ENCODE data around the gene TUBB4B. TPM values are rescaled to one million over a fixed set of nuclear protein-coding genes. Genes with fewer than 3 reads are reported as not detected.
A peak's percentile ranks its signal among the peaks of the same experiment; 100 is the strongest.

The TUBB4B gene
- polyA plus RNA-seq, 1 experiment: 223 TPM

DNA sequence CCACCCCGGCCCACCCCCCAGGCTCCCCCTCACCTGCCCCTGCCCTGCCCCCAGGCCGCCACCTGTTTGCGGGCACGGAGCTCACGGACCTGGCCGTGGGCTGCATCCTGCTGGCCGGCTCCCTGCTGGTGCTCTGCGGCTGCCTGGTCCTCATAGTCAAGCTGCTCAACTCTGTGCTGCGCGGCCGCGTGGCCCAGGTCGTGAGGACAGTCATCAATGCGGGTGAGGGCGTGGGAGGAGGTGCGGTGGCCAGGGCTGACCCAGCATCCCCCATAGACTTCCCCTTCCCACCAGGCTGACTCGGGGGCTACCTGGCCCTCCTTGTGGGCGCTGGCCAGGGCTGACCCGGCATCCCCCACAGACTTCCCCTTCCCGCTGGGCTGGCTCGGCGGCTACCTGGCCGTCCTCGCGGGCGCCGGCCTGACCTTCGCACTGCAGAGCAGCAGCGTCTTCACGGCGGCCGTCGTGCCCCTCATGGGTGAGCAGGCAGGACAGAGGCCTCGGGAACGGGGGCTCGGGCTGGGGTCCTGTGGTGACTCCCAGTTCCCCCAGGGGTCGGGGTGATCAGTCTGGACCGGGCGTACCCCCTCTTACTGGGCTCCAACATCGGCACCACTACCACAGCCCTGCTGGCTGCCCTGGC lies 6.9 kb upstream of the TUBB4B start:
- ChIA-PET POLR2A (interaction anchor here (0.5 kb wide), 1 partner anchor 111 kb away, joined by 11 read pairs; no protein-coding TSS in a partner anchor), CTCF (interaction anchor here (0.6 kb wide), 1 partner anchor 188 kb away, joined by 3 read pairs; the partner anchor contains the start of gene NPDC1)
- Histone ChIP-seq H3K4me3 (ENCODE audit: low read depth, low read length) (no peak overlapping the region), H3K9me3 (ENCODE audit: control insufficient read depth, insufficient read depth, low read length) (no peaks in the 10 kb centered on the region; the same call in 1 of the 2 replicates), H3K27me3 (ENCODE audit: control insufficient read depth, insufficient read depth, low read length) (no peaks in the 10 kb centered on the region), H3K27ac (ENCODE audit: low read depth, low read length) (no peak overlapping the region)
- DNase-seq (ENCODE audit: low read depth, low spot score): no peak
- TF ChIP-seq, protein P1, sequence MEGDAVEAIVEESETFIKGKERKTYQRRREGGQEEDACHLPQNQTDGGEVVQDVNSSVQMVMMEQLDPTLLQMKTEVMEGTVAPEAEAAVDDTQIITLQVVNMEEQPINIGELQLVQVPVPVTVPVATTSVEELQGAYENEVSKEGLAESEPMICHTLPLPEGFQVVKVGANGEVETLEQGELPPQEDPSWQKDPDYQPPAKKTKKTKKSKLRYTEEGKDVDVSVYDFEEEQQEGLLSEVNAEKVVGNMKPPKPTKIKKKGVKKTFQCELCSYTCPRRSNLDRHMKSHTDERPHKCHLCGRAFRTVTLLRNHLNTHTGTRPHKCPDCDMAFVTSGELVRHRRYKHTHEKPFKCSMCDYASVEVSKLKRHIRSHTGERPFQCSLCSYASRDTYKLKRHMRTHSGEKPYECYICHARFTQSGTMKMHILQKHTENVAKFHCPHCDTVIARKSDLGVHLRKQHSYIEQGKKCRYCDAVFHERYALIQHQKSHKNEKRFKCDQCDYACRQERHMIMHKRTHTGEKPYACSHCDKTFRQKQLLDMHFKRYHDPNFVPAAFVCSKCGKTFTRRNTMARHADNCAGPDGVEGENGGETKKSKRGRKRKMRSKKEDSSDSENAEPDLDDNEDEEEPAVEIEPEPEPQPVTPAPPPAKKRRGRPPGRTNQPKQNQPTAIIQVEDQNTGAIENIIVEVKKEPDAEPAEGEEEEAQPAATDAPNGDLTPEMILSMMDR (IDR thresholded peaks at IDR 0.05; ENCODE audit: low read depth, low read length): no peak

DNA sequence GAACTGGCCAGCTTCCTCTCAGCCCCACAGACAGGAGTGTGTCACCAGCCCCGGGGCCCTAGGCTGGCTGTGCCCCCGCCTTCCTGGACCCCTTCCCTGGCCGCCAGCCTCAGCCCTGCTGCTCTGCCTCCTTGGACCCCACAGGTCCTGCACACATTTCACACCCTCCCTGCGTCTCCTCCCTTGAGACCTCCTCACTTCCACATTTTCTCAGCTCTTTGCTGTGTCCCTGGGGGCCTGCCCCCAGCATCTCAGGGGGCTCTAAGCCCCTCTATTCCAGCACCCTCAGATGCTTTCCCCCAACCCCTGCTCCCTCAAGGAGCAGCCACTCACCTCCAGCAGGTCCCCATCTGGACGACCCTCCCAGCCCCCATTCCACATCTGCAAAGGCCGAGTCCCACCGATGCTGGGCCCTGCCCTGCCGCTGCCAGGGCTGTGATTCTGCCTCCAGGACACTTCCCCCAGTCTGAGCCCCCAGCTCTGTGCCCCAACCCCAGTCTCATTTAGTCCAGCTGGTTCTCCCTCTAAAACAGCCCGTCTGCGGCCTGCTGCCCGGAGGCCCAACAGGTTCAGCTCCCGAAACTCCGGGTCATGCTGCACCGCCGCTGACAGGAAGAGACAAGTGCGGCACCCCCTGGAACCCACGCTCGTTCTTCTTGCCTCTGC lies 6.2 kb upstream of the TUBB4B start:
- TF ChIP-seq, protein P1 (IDR thresholded peaks at IDR 0.05; ENCODE audit: low read depth, low read length): no peak
- CTCF ChIA-PET: interaction anchor here (0.6 kb wide), 1 partner anchor 189 kb away, joined by 3 read pairs; the partner anchor contains the start of gene NPDC1
- Histone ChIP-seq H3K4me3 (ENCODE audit: low read depth, low read length) (no peak overlapping the region), H3K27ac (ENCODE audit: low read depth, low read length) (no peak overlapping the region), H3K9me3 (ENCODE audit: control insufficient read depth, insufficient read depth, low read length) (no peaks in the 10 kb centered on the region; the same call in 1 of the 2 replicates), H3K27me3 (ENCODE audit: control insufficient read depth, insufficient read depth, low read length) (no peaks in the 10 kb centered on the region)
- no peak for DNase-seq (ENCODE audit: low read depth, low spot score)
- POLR2A ChIA-PET: no interaction called here

DNA sequence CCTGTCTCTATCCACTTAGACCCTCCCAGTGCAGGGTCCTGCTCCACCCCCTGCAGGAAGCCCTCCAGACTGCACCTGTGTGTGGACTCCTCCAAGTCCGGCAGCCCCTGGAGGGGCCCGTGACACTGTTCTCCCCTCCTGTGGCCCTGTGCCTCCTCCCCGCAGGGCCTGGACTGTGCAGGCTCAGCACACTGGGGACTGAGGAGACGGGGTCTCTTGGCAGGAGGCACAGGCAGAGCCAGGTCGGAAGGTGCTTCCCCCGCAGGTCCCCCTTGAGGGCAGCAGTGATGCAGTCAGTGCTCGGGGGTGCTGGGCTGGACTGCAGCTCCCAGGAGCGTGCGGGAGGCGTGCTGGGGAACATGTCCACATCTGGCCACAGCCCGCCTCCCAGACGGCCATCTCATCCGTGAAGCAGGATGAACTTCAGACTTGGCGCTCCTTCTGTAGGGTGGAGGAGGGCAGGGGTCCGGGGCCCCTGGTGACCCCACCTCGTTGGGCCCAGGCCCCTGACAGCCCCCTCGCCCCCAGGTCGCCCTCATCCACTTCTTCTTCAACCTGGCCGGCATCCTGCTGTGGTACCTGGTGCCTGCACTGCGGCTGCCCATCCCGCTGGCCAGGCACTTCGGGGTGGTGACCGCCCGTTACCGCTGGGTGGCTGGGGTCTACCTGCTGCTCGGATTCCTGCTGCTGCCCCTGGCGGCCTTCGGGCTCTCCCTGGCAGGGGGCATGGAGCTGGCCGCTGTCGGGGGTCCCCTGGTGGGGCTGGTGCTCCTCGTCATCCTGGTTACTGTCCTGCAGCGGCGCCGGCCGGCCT lies 5.5 kb upstream of the TUBB4B start:
- Histone ChIP-seq H3K27me3 (ENCODE audit: control insufficient read depth, insufficient read depth, low read length) (no peaks in the 10 kb centered on the region), H3K4me3 (ENCODE audit: low read depth, low read length) (no peak overlapping the region), H3K27ac (ENCODE audit: low read depth, low read length) (no peak overlapping the region), H3K9me3 (ENCODE audit: control insufficient read depth, insufficient read depth, low read length) (no peaks in the 10 kb centered on the region; the same call in 1 of the 2 replicates)
- no peak for DNase-seq (ENCODE audit: low read depth, low spot score)
- POLR2A ChIA-PET: interaction anchor here (0.6 to 1.0 kb wide), 3 partner anchors 13 to 189 kb away, joined by 3 to 7 read pairs (median 4); partner anchors contain the start of genes NPDC1 and TPRN
- CTCF ChIA-PET: interaction anchor here (1.0 to 2.0 kb wide), 13 partner anchors 8 to 173 kb away, joined by 3 to 29 read pairs (median 5); partner anchors contain the start of genes ANAPC2, CYSRT1, RNF208 and RNF224
- TF ChIP-seq, protein P1 (IDR thresholded peaks at IDR 0.05; ENCODE audit: low read depth, low read length): no peak

DNA sequence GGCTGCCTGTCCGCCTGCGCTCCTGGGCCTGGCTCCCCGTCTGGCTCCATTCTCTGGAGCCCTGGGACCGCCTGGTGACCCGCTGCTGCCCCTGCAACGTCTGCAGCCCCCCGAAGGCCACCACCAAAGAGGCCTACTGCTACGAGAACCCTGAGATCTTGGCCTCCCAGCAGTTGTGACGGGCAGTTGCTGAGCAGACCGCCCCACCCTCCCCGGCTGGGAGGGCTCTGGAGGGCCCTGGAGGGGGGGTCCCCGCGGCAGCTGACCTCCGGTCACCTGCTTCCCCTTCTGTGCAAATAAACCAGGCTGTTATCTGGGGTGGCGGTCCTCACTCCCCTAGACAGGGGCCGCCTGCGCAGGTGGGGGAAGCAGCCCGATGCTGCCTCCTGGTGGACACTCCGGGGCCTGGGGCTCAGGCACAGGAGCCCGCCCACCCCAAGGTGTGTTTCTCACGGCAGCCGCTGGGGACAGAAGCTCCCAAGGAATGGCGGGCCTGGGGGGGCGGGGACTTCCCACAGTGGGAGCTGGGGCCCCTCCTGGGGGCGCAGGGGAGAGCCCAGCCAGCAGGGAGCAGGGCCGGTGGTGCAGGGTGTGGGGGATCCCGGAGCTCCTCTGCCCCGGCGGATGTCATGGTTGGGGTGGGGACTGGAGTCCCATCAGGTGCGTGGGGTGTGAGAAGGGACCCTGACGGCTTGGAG lies 4.7 kb upstream of the TUBB4B start:
- ChIA-PET POLR2A (interaction anchor here (0.6 to 1.0 kb wide), 4 partner anchors 13 to 190 kb away, joined by 3 to 7 read pairs (median 4); partner anchors contain the start of genes NPDC1 and TPRN), CTCF (interaction anchor here (0.5 to 2.0 kb wide), 45 partner anchors 9 to 812 kb away, joined by 3 to 29 read pairs (median 4); partner anchors contain the start of genes ANAPC2, CYSRT1, EXD3 and MAN1B1)
- no peak overlapping the region for H3K27ac ChIP-seq (ENCODE audit: low read depth, low read length)
- peak; percentile 33 for DNase-seq (ENCODE audit: low read depth, low spot score)
- TF ChIP-seq, protein P1 (IDR thresholded peaks at IDR 0.05; ENCODE audit: low read depth, low read length): peak; percentile 95
- no peaks in the 10 kb centered on the region; the same call in 1 of the 2 replicates for H3K9me3 ChIP-seq (ENCODE audit: control insufficient read depth, insufficient read depth, low read length)
- no peak overlapping the region for H3K4me3 ChIP-seq (ENCODE audit: low read depth, low read length)
- no peaks in the 10 kb centered on the region for H3K27me3 ChIP-seq (ENCODE audit: control insufficient read depth, insufficient read depth, low read length)
